ENCODE data around the gene NKX6-2.

DNA sequence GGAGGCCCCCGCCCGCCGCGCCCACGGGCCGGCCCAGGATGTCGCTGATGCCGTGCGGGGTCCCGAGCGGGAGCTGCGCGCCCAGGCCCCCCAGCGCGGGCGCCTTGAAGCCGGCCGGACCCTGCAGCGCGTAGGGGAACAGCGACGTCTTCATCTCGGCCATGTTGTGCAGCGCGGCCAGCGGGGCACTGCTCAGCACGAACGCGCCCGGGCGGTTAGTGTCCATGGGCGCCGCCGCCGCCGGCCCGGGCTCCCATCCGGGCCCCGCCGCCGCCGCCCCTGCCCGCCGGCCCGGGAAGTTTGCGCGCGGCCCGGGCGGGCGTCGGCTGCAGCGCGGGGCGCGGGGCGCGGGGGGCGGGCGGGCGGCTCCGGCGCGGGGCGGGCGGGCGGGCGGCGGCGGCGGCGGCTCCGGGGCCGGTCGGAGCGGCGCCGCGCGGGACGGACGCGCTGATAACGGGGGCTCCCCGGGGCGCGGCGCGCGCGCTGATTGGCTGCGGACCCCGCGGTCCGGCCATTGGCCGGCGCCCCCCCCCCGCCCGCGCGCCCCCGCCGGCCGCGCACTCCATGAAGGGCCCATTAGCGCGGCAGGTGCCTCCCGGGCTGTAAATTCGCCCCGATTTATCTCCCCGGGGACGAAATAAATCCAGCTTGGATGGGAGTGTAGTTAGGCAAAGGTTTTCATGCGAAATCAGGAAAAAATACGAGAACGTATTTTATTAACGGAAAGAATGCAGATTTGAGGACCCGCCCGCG, at the start of gene NKX6-2:
- TF ChIP-seq, protein P1, sequence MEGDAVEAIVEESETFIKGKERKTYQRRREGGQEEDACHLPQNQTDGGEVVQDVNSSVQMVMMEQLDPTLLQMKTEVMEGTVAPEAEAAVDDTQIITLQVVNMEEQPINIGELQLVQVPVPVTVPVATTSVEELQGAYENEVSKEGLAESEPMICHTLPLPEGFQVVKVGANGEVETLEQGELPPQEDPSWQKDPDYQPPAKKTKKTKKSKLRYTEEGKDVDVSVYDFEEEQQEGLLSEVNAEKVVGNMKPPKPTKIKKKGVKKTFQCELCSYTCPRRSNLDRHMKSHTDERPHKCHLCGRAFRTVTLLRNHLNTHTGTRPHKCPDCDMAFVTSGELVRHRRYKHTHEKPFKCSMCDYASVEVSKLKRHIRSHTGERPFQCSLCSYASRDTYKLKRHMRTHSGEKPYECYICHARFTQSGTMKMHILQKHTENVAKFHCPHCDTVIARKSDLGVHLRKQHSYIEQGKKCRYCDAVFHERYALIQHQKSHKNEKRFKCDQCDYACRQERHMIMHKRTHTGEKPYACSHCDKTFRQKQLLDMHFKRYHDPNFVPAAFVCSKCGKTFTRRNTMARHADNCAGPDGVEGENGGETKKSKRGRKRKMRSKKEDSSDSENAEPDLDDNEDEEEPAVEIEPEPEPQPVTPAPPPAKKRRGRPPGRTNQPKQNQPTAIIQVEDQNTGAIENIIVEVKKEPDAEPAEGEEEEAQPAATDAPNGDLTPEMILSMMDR (IDR thresholded peaks at IDR 0.05): no peak
- no peak for TF ChIP-seq POLR2A (IDR thresholded peaks at IDR 0.05)
